GM20000 (cell line): ENCODE measurements around the gene NFE2L2.
"Not testable (repeated sequence)": the region's sequence is repeated elsewhere in the genome, so short reads cannot be mapped to it uniquely, and the experiment has no call there.

Experiments used
- DNase-seq: peaks from one replicate; pipeline ENCODE4 v3.0.0; 2012; ENCODE audit warnings: low spot score
- CTCF ChIP-seq: IDR thresholded peaks from 2 replicates; pipeline ENCODE4 v1.5.1; 2012; ENCODE audit warnings: mild to moderate bottlenecking, control low read depth; ENCODE audit errors: extremely low read depth, missing control alignments

NFE2L2 gene

GRCh38 chr2:177232098-177232704, 32.3 kb downstream of the NFE2L2 start:
- DNase-seq: no peak

GRCh38 chr2:177231270-177231669, 33.3 kb downstream of the NFE2L2 start:
- no peak for DNase-seq

More at GRCh38 chr2:177232098-177232704, 32.3 kb downstream of the NFE2L2 start:
- no peak for TF ChIP-seq CTCF

GRCh38 chr2:177229442-177230242, 34.9 kb downstream of the NFE2L2 start:
- no peak for DNase-seq
- no peak for TF ChIP-seq CTCF

More at GRCh38 chr2:177231270-177231669, 33.3 kb downstream of the NFE2L2 start:
- TF ChIP-seq CTCF: no peak

GRCh38 chr2:177225965-177226360, 38.6 kb downstream of the NFE2L2 start:
- no peak for DNase-seq
- no peak for TF ChIP-seq CTCF

- not testable (repeated sequence) for DNase-seq
These were observed 41.1 kb downstream of the NFE2L2 start for GRCh38 chr2:177223436-177223835.

- TF ChIP-seq CTCF: no peak
- DNase-seq: no peak
These were observed 42.6 kb downstream of the NFE2L2 start for GRCh38 chr2:177221970-177222369.

- no peak for DNase-seq
- TF ChIP-seq CTCF: no peak
These were observed 43.0 kb downstream of the NFE2L2 start for GRCh38 chr2:177221534-177221933.

- DNase-seq: not testable (repeated sequence)
These were observed 44.7 kb downstream of the NFE2L2 start for GRCh38 chr2:177219787-177220186.
